ENCODE measurements around the gene IQCK.

DNA sequence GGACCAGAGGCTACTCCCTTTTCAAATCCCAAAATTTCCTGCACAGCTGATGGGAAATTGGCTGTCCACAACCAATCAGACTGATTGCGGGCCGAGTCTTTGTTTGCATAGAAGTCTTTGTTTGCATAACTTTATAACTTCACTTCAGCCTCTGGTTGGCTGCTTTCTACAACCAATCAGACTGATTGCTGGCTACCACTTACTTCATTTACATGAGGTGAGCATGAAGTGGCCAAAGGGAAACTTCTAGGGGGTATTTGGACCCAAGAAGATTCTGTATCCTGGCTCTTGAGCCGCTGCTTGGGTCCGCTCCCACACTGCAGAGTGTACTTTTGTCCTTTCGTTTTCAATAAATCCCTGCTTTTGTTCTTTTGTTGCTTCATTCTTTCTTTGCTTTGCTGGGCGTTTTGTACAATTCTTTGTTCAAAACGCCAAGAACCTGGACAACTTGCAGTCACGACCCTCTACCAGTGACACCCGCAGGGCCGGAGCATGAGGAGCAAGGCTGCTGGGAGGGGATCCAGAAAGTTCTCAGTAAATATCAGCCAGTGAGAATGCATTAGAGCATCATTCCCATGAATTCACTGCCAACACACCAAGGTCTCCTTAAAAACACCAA is 67.5 kb downstream of the IQCK start:
- TF ChIP-seq, protein P1, sequence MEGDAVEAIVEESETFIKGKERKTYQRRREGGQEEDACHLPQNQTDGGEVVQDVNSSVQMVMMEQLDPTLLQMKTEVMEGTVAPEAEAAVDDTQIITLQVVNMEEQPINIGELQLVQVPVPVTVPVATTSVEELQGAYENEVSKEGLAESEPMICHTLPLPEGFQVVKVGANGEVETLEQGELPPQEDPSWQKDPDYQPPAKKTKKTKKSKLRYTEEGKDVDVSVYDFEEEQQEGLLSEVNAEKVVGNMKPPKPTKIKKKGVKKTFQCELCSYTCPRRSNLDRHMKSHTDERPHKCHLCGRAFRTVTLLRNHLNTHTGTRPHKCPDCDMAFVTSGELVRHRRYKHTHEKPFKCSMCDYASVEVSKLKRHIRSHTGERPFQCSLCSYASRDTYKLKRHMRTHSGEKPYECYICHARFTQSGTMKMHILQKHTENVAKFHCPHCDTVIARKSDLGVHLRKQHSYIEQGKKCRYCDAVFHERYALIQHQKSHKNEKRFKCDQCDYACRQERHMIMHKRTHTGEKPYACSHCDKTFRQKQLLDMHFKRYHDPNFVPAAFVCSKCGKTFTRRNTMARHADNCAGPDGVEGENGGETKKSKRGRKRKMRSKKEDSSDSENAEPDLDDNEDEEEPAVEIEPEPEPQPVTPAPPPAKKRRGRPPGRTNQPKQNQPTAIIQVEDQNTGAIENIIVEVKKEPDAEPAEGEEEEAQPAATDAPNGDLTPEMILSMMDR (IDR thresholded peaks at IDR 0.05): no peak
- no peak for TF ChIP-seq POLR2A (IDR thresholded peaks at IDR 0.05)

Measured in right lobe of liver (tissue), 4 donors.